ENCODE data around the gene ACO1. TPM values are rescaled to one million over a fixed set of nuclear protein-coding genes. Genes with fewer than 3 reads are reported as not detected.

Gene ACO1
- total RNA-seq, 1 experiment from 2014 or later, result 35.2 TPM

GRCh38 chr9:32422237-32422806 lies 37.9 kb downstream of the ACO1 start:
- Histone ChIP-seq H3K36me3 (replicated peaks; ENCODE audit: control insufficient read depth, insufficient read depth, low read length) (peaks cover 7% of the 10 kb centered on the region), H3K4me3 (ENCODE audit: insufficient read depth, low read depth, low read length) (no peak overlapping the region)

GRCh38 chr9:32423371-32423770 lies 38.9 kb downstream of the ACO1 start:
- DNase-seq, result no peak
- Histone ChIP-seq H3K4me3 (ENCODE audit: insufficient read depth, low read depth, low read length) (no peak overlapping the region), H3K27me3 (ENCODE audit: control insufficient read depth, insufficient read depth, low read length) (no peaks in the 10 kb centered on the region), H3K36me3 (replicated peaks; ENCODE audit: control insufficient read depth, insufficient read depth, low read length) (peaks cover 8% of the 10 kb centered on the region)

More at GRCh38 chr9:32422237-32422806, 37.9 kb downstream of the ACO1 start:
- H3K27me3 ChIP-seq (ENCODE audit: control insufficient read depth, insufficient read depth, low read length), result no peaks in the 10 kb centered on the region
- DNase-seq, result no peak

GRCh38 chr9:32424616-32425015 lies 40.2 kb downstream of the ACO1 start:
- DNase-seq, result no peak
- peaks cover 8% of the 10 kb centered on the region for H3K36me3 ChIP-seq (replicated peaks; ENCODE audit: control insufficient read depth, insufficient read depth, low read length)
- H3K4me3 ChIP-seq (ENCODE audit: insufficient read depth, low read depth, low read length), result no peak overlapping the region
- no peaks in the 10 kb centered on the region for H3K27me3 ChIP-seq (ENCODE audit: control insufficient read depth, insufficient read depth, low read length)

GRCh38 chr9:32426278-32426939 lies 42.0 kb downstream of the ACO1 start:
- DNase-seq, result no peak
- peaks cover 6% of the 10 kb centered on the region for H3K36me3 ChIP-seq (replicated peaks; ENCODE audit: control insufficient read depth, insufficient read depth, low read length)
- no peaks in the 10 kb centered on the region for H3K27me3 ChIP-seq (ENCODE audit: control insufficient read depth, insufficient read depth, low read length)
- no peak overlapping the region for H3K4me3 ChIP-seq (ENCODE audit: insufficient read depth, low read depth, low read length)

GRCh38 chr9:32427111-32427873 lies 42.8 kb downstream of the ACO1 start:
- no peak for DNase-seq
- Histone ChIP-seq H3K27me3 (ENCODE audit: control insufficient read depth, insufficient read depth, low read length) (no peaks in the 10 kb centered on the region), H3K36me3 (replicated peaks; ENCODE audit: control insufficient read depth, insufficient read depth, low read length) (peaks cover 7% of the 10 kb centered on the region), H3K4me3 (ENCODE audit: insufficient read depth, low read depth, low read length) (no peak overlapping the region)

- Histone ChIP-seq H3K27me3 (ENCODE audit: control insufficient read depth, insufficient read depth, low read length) (no peaks in the 10 kb centered on the region), H3K4me3 (ENCODE audit: insufficient read depth, low read depth, low read length) (no peak overlapping the region), H3K36me3 (replicated peaks; ENCODE audit: control insufficient read depth, insufficient read depth, low read length) (peaks cover 12% of the 10 kb centered on the region)
- no peak for DNase-seq
Measured at GRCh38 chr9:32430720-32431119, 46.3 kb downstream of the ACO1 start.

- H3K4me3 ChIP-seq (ENCODE audit: insufficient read depth, low read depth, low read length), result no peak overlapping the region
- no peaks in the 10 kb centered on the region for H3K27me3 ChIP-seq (ENCODE audit: control insufficient read depth, insufficient read depth, low read length)
- H3K36me3 ChIP-seq (replicated peaks; ENCODE audit: control insufficient read depth, insufficient read depth, low read length), result peaks cover 13% of the 10 kb centered on the region
- no peak for DNase-seq
Measured at GRCh38 chr9:32431196-32431595, 46.8 kb downstream of the ACO1 start.

GRCh38 chr9:32431940-32432555 lies 47.6 kb downstream of the ACO1 start:
- no peak overlapping the region for H3K4me3 ChIP-seq (ENCODE audit: insufficient read depth, low read depth, low read length)

GRCh38 chr9:32434892-32435291 lies 50.4 kb downstream of the ACO1 start:
- DNase-seq, result no peak
- Histone ChIP-seq H3K27me3 (ENCODE audit: control insufficient read depth, insufficient read depth, low read length) (no peaks in the 10 kb centered on the region), H3K4me3 (ENCODE audit: insufficient read depth, low read depth, low read length) (no peak overlapping the region), H3K36me3 (replicated peaks; ENCODE audit: control insufficient read depth, insufficient read depth, low read length) (peaks cover 14% of the 10 kb centered on the region)

More at GRCh38 chr9:32431940-32432555, 47.6 kb downstream of the ACO1 start:
- Histone ChIP-seq H3K36me3 (replicated peaks; ENCODE audit: control insufficient read depth, insufficient read depth, low read length) (peaks cover 17% of the 10 kb centered on the region), H3K27me3 (ENCODE audit: control insufficient read depth, insufficient read depth, low read length) (no peaks in the 10 kb centered on the region)
- peak; percentile 53 for DNase-seq

- no peak for DNase-seq
- no peaks in the 10 kb centered on the region for H3K27me3 ChIP-seq (ENCODE audit: control insufficient read depth, insufficient read depth, low read length)
- H3K36me3 ChIP-seq (replicated peaks; ENCODE audit: control insufficient read depth, insufficient read depth, low read length), result peaks cover 6% of the 10 kb centered on the region
- no peak overlapping the region for H3K4me3 ChIP-seq (ENCODE audit: insufficient read depth, low read depth, low read length)
Measured at GRCh38 chr9:32441678-32442077, 57.2 kb downstream of the ACO1 start.

GRCh38 chr9:32442433-32442832 lies 58.0 kb downstream of the ACO1 start:
- Histone ChIP-seq H3K36me3 (replicated peaks; ENCODE audit: control insufficient read depth, insufficient read depth, low read length) (peaks cover 4% of the 10 kb centered on the region), H3K4me3 (ENCODE audit: insufficient read depth, low read depth, low read length) (no peak overlapping the region), H3K27me3 (ENCODE audit: control insufficient read depth, insufficient read depth, low read length) (no peaks in the 10 kb centered on the region)
- DNase-seq, result no peak

- no peak for DNase-seq
- Histone ChIP-seq H3K36me3 (replicated peaks; ENCODE audit: control insufficient read depth, insufficient read depth, low read length) (peaks cover 8% of the 10 kb centered on the region), H3K4me3 (ENCODE audit: insufficient read depth, low read depth, low read length) (no peak overlapping the region), H3K27me3 (ENCODE audit: control insufficient read depth, insufficient read depth, low read length) (no peaks in the 10 kb centered on the region)
Measured at GRCh38 chr9:32449969-32450368, 65.5 kb downstream of the ACO1 start.

GRCh38 chr9:32454280-32454679 lies 69.8 kb downstream of the ACO1 start:
- no peak for DNase-seq
- H3K27me3 ChIP-seq (ENCODE audit: control insufficient read depth, insufficient read depth, low read length), result no peaks in the 10 kb centered on the region
- H3K4me3 ChIP-seq (ENCODE audit: insufficient read depth, low read depth, low read length), result no peak overlapping the region
- H3K36me3 ChIP-seq (replicated peaks; ENCODE audit: control insufficient read depth, insufficient read depth, low read length), result peaks cover 6% of the 10 kb centered on the region

GRCh38 chr9:32455738-32456137 lies 71.3 kb downstream of the ACO1 start:
- H3K36me3 ChIP-seq (replicated peaks; ENCODE audit: control insufficient read depth, insufficient read depth, low read length), result peaks cover 2% of the 10 kb centered on the region
- DNase-seq, result no peak
- H3K27me3 ChIP-seq (ENCODE audit: control insufficient read depth, insufficient read depth, low read length), result no peaks in the 10 kb centered on the region
- H3K4me3 ChIP-seq (ENCODE audit: insufficient read depth, low read depth, low read length), result no peak overlapping the region

GRCh38 chr9:32456564-32456963 lies 72.1 kb downstream of the ACO1 start:
- H3K36me3 ChIP-seq (replicated peaks; ENCODE audit: control insufficient read depth, insufficient read depth, low read length), result no peaks in the 10 kb centered on the region; the same call in 1 of the 2 replicates
- no peak for DNase-seq
- no peak overlapping the region for H3K4me3 ChIP-seq (ENCODE audit: insufficient read depth, low read depth, low read length)
- H3K27me3 ChIP-seq (ENCODE audit: control insufficient read depth, insufficient read depth, low read length), result no peaks in the 10 kb centered on the region
